Measurements from ENCODE around the gene NLGN1.

NLGN1 gene

GRCh38 chr3:174253196-174253823 is 855.8 kb downstream of the NLGN1 start:
- no peak for DNase-seq (ENCODE audit: extremely low read depth in 1 of 2, low read depth in 1 of 2)

- no peak for DNase-seq (ENCODE audit: extremely low read depth in 1 of 2, low read depth in 1 of 2)
Measured at GRCh38 chr3:174253940-174254339, 856.4 kb downstream of the NLGN1 start.

GRCh38 chr3:174255454-174255853 is 857.9 kb downstream of the NLGN1 start:
- no peak for DNase-seq (ENCODE audit: extremely low read depth in 1 of 2, low read depth in 1 of 2)

- no peak for DNase-seq (ENCODE audit: extremely low read depth in 1 of 2, low read depth in 1 of 2)
Measured at GRCh38 chr3:174266476-174266875, 868.9 kb downstream of the NLGN1 start.

GRCh38 chr3:174268061-174268460 is 870.5 kb downstream of the NLGN1 start:
- no peak for DNase-seq (ENCODE audit: extremely low read depth in 1 of 2, low read depth in 1 of 2)

- DNase-seq (ENCODE audit: extremely low read depth in 1 of 2, low read depth in 1 of 2), result no peak
Measured at GRCh38 chr3:174268586-174268985, 871.0 kb downstream of the NLGN1 start.

GRCh38 chr3:174270841-174271240 is 873.3 kb downstream of the NLGN1 start:
- no peak for DNase-seq (ENCODE audit: extremely low read depth in 1 of 2, low read depth in 1 of 2)

GRCh38 chr3:174275336-174275735 is 877.8 kb downstream of the NLGN1 start:
- DNase-seq (ENCODE audit: extremely low read depth in 1 of 2, low read depth in 1 of 2), result no peak

- DNase-seq (ENCODE audit: extremely low read depth in 1 of 2, low read depth in 1 of 2), result no peak
Measured at GRCh38 chr3:174276826-174277225, 879.3 kb downstream of the NLGN1 start.

- DNase-seq (ENCODE audit: extremely low read depth in 1 of 2, low read depth in 1 of 2), result no peak
Measured at GRCh38 chr3:174278094-174278493, 880.5 kb downstream of the NLGN1 start.

- no peak for DNase-seq (ENCODE audit: extremely low read depth in 1 of 2, low read depth in 1 of 2)
Measured at GRCh38 chr3:174280186-174280585, 882.6 kb downstream of the NLGN1 start.

- DNase-seq (ENCODE audit: extremely low read depth in 1 of 2, low read depth in 1 of 2), result no peak
Measured at GRCh38 chr3:174285242-174285864, 887.8 kb downstream of the NLGN1 start.

- no peak for DNase-seq (ENCODE audit: extremely low read depth in 1 of 2, low read depth in 1 of 2)
Measured at GRCh38 chr3:174287705-174288104, 890.2 kb downstream of the NLGN1 start.

GRCh38 chr3:174294616-174295015 is 897.1 kb downstream of the NLGN1 start:
- DNase-seq (ENCODE audit: extremely low read depth in 1 of 2, low read depth in 1 of 2), result no peak

- no peak for DNase-seq (ENCODE audit: extremely low read depth in 1 of 2, low read depth in 1 of 2)
Measured at GRCh38 chr3:174295306-174296092, 898.0 kb downstream of the NLGN1 start.

- DNase-seq (ENCODE audit: extremely low read depth in 1 of 2, low read depth in 1 of 2), result no peak
Measured at GRCh38 chr3:174302746-174303315, 905.3 kb downstream of the NLGN1 start.

- DNase-seq (ENCODE audit: extremely low read depth in 1 of 2, low read depth in 1 of 2), result no peak
Measured at GRCh38 chr3:174303907-174304560, 906.5 kb downstream of the NLGN1 start.

GRCh38 chr3:174308736-174309135 is 911.2 kb downstream of the NLGN1 start:
- DNase-seq (ENCODE audit: extremely low read depth in 1 of 2, low read depth in 1 of 2), result no peak

GRCh38 chr3:174310475-174310983 is 913.0 kb downstream of the NLGN1 start:
- no peak for DNase-seq (ENCODE audit: extremely low read depth in 1 of 2, low read depth in 1 of 2)

- no peak for DNase-seq (ENCODE audit: extremely low read depth in 1 of 2, low read depth in 1 of 2)
Measured at GRCh38 chr3:174315225-174315624, 917.7 kb downstream of the NLGN1 start.

- DNase-seq (ENCODE audit: extremely low read depth in 1 of 2, low read depth in 1 of 2), result no peak
Measured at GRCh38 chr3:174317005-174317404, 919.5 kb downstream of the NLGN1 start.

Data from stimulated activated CD8-positive, alpha-beta memory T cell treated with anti-CD3 and anti-CD28 coated beads, Interleukin-7, amount 100 ng/mL, for 48 hours (primary cell).